ENCODE data around the gene MKRN1. TPM values are rescaled to one million over a fixed set of nuclear protein-coding genes. Genes with fewer than 3 reads are reported as not detected.
A peak's percentile ranks its signal among the peaks of the same experiment; 100 is the strongest.

MKRN1 gene
- polyA plus RNA-seq, 2 donors = 35.5 to 38.1 TPM

- Histone ChIP-seq H3K4me1 (ENCODE audit: control insufficient read depth in 2 of 2, insufficient read depth in 2 of 2, low read length in 1 of 2) (no peaks in the 10 kb centered on the region), H3K36me3 (ENCODE audit: control insufficient read depth in 2 of 2, insufficient read depth in 2 of 2, low read length in 1 of 2) (no peaks in the 10 kb centered on the region), H3K4me3 (ENCODE audit: low read depth in 1 of 2, low read length in 2 of 2) (no peak overlapping the region), H3K9me3 (ENCODE audit: control insufficient read depth in 2 of 2, insufficient read depth in 1 of 2, low read depth in 1 of 2, low read length in 1 of 2) (no peaks in the 10 kb centered on the region), H3K27ac (ENCODE audit: low read depth in 2 of 2, low read length in 1 of 2) (no peak overlapping the region), H3K27me3 (ENCODE audit: control insufficient read depth in 1 of 2, insufficient read depth in 2 of 2, low read length in 2 of 2) (no peaks in the 10 kb centered on the region)
- 70 to 87% methylated on average over 2 of the region's 2 CpGs for WGBS, 2 donors
These were observed 9.7 kb upstream of the MKRN1 start for GRCh38 chr7:140489026-140489359.

GRCh38 chr7:140485500-140486265 is 6.4 kb upstream of the MKRN1 start:
- peak overlapping the region in 1 of 2 donors; percentile 6 for H3K27ac ChIP-seq (ENCODE audit: low read depth in 2 of 2, low read length in 1 of 2)
- no peaks in the 10 kb centered on the region for H3K27me3 ChIP-seq (ENCODE audit: control insufficient read depth in 1 of 2, insufficient read depth in 2 of 2, low read length in 2 of 2)
- no peaks in the 10 kb centered on the region for H3K4me1 ChIP-seq (ENCODE audit: control insufficient read depth in 2 of 2, insufficient read depth in 2 of 2, low read length in 1 of 2)
- H3K9me3 ChIP-seq (ENCODE audit: control insufficient read depth in 2 of 2, insufficient read depth in 1 of 2, low read depth in 1 of 2, low read length in 1 of 2) = no peaks in the 10 kb centered on the region
- H3K4me3 ChIP-seq (ENCODE audit: low read depth in 1 of 2, low read length in 2 of 2) = no peak overlapping the region
- WGBS, 2 donors = 58 to 61% methylated on average over 14 of the region's 14 CpGs
- no peaks in the 10 kb centered on the region for H3K36me3 ChIP-seq (ENCODE audit: control insufficient read depth in 2 of 2, insufficient read depth in 2 of 2, low read length in 1 of 2)

GRCh38 chr7:140484951-140485499 is 5.7 kb upstream of the MKRN1 start:
- Histone ChIP-seq H3K27ac (ENCODE audit: low read depth in 2 of 2, low read length in 1 of 2) (no peak overlapping the region), H3K9me3 (ENCODE audit: control insufficient read depth in 2 of 2, insufficient read depth in 1 of 2, low read depth in 1 of 2, low read length in 1 of 2) (no peaks in the 10 kb centered on the region), H3K4me1 (ENCODE audit: control insufficient read depth in 2 of 2, insufficient read depth in 2 of 2, low read length in 1 of 2) (no peaks in the 10 kb centered on the region), H3K27me3 (ENCODE audit: control insufficient read depth in 1 of 2, insufficient read depth in 2 of 2, low read length in 2 of 2) (no peaks in the 10 kb centered on the region), H3K4me3 (ENCODE audit: low read depth in 1 of 2, low read length in 2 of 2) (no peak overlapping the region), H3K36me3 (ENCODE audit: control insufficient read depth in 2 of 2, insufficient read depth in 2 of 2, low read length in 1 of 2) (no peaks in the 10 kb centered on the region)
- 60 to 72% methylated on average over 5 of the region's 5 CpGs for WGBS, 2 donors

- Histone ChIP-seq H3K27ac (ENCODE audit: low read depth in 2 of 2, low read length in 1 of 2) (no peak overlapping the region), H3K27me3 (ENCODE audit: control insufficient read depth in 1 of 2, insufficient read depth in 2 of 2, low read length in 2 of 2) (no peaks in the 10 kb centered on the region), H3K4me1 (ENCODE audit: control insufficient read depth in 2 of 2, insufficient read depth in 2 of 2, low read length in 1 of 2) (no peaks in the 10 kb centered on the region), H3K4me3 (ENCODE audit: low read depth in 1 of 2, low read length in 2 of 2) (no peak overlapping the region), H3K36me3 (ENCODE audit: control insufficient read depth in 2 of 2, insufficient read depth in 2 of 2, low read length in 1 of 2) (no peaks in the 10 kb centered on the region), H3K9me3 (ENCODE audit: control insufficient read depth in 2 of 2, insufficient read depth in 1 of 2, low read depth in 1 of 2, low read length in 1 of 2) (no peaks in the 10 kb centered on the region)
- WGBS, 2 donors = 80 to 92% methylated on average over 3 of the region's 3 CpGs
These were observed 5.2 kb upstream of the MKRN1 start for GRCh38 chr7:140484479-140484878.

- Histone ChIP-seq H3K4me1 (ENCODE audit: control insufficient read depth in 2 of 2, insufficient read depth in 2 of 2, low read length in 1 of 2) (peaks cover 0 to 4% of the 10 kb centered on the region in 2 donors), H3K4me3 (ENCODE audit: low read depth in 1 of 2, low read length in 2 of 2) (peak overlapping the region; percentile 80 to 98), H3K27me3 (ENCODE audit: control insufficient read depth in 1 of 2, insufficient read depth in 2 of 2, low read length in 2 of 2) (no peaks in the 10 kb centered on the region), H3K36me3 (ENCODE audit: control insufficient read depth in 2 of 2, insufficient read depth in 2 of 2, low read length in 1 of 2) (no peaks in the 10 kb centered on the region), H3K27ac (ENCODE audit: low read depth in 2 of 2, low read length in 1 of 2) (peak overlapping the region; percentile 85 to 97), H3K9me3 (ENCODE audit: control insufficient read depth in 2 of 2, insufficient read depth in 1 of 2, low read depth in 1 of 2, low read length in 1 of 2) (no peaks in the 10 kb centered on the region)
- WGBS, 2 donors = 2 to 3% methylated on average over 2 of the region's 2 CpGs
These were observed 407 bp upstream of the MKRN1 start for GRCh38 chr7:140479739-140480084.

GRCh38 chr7:140478246-140479061 is 851 bp downstream of the MKRN1 start:
- peak overlapping the region; percentile 85 to 97 for H3K27ac ChIP-seq (ENCODE audit: low read depth in 2 of 2, low read length in 1 of 2)
- H3K36me3 ChIP-seq (ENCODE audit: control insufficient read depth in 2 of 2, insufficient read depth in 2 of 2, low read length in 1 of 2) = no peaks in the 10 kb centered on the region
- 1% methylated on average over 55 to 69 of the region's 69 CpGs for WGBS, 2 donors
- H3K27me3 ChIP-seq (ENCODE audit: control insufficient read depth in 1 of 2, insufficient read depth in 2 of 2, low read length in 2 of 2) = no peaks in the 10 kb centered on the region
- H3K4me3 ChIP-seq (ENCODE audit: low read depth in 1 of 2, low read length in 2 of 2) = peak overlapping the region; percentile 80 to 98
- peaks cover 0 to 4% of the 10 kb centered on the region in 2 donors for H3K4me1 ChIP-seq (ENCODE audit: control insufficient read depth in 2 of 2, insufficient read depth in 2 of 2, low read length in 1 of 2)
- H3K9me3 ChIP-seq (ENCODE audit: control insufficient read depth in 2 of 2, insufficient read depth in 1 of 2, low read depth in 1 of 2, low read length in 1 of 2) = no peaks in the 10 kb centered on the region

GRCh38 chr7:140476698-140477261 is 2.5 kb downstream of the MKRN1 start:
- no peaks in the 10 kb centered on the region for H3K36me3 ChIP-seq (ENCODE audit: control insufficient read depth in 2 of 2, insufficient read depth in 2 of 2, low read length in 1 of 2)
- H3K27me3 ChIP-seq (ENCODE audit: control insufficient read depth in 1 of 2, insufficient read depth in 2 of 2, low read length in 2 of 2) = no peaks in the 10 kb centered on the region
- WGBS, 2 donors = 67 to 74% methylated on average over 11 of the region's 11 CpGs
- H3K27ac ChIP-seq (ENCODE audit: low read depth in 2 of 2, low read length in 1 of 2) = no peak overlapping the region
- H3K4me1 ChIP-seq (ENCODE audit: control insufficient read depth in 2 of 2, insufficient read depth in 2 of 2, low read length in 1 of 2) = peaks cover 0 to 4% of the 10 kb centered on the region in 2 donors
- H3K9me3 ChIP-seq (ENCODE audit: control insufficient read depth in 2 of 2, insufficient read depth in 1 of 2, low read depth in 1 of 2, low read length in 1 of 2) = no peaks in the 10 kb centered on the region
- no peak overlapping the region for H3K4me3 ChIP-seq (ENCODE audit: low read depth in 1 of 2, low read length in 2 of 2)

GRCh38 chr7:140475747-140476333 is 3.5 kb downstream of the MKRN1 start:
- WGBS, 2 donors = 34 to 35% methylated on average over 2 of the region's 2 CpGs
- Histone ChIP-seq H3K36me3 (ENCODE audit: control insufficient read depth in 2 of 2, insufficient read depth in 2 of 2, low read length in 1 of 2) (no peaks in the 10 kb centered on the region), H3K9me3 (ENCODE audit: control insufficient read depth in 2 of 2, insufficient read depth in 1 of 2, low read depth in 1 of 2, low read length in 1 of 2) (no peaks in the 10 kb centered on the region), H3K27ac (ENCODE audit: low read depth in 2 of 2, low read length in 1 of 2) (no peak overlapping the region), H3K4me3 (ENCODE audit: low read depth in 1 of 2, low read length in 2 of 2) (no peak overlapping the region), H3K27me3 (ENCODE audit: control insufficient read depth in 1 of 2, insufficient read depth in 2 of 2, low read length in 2 of 2) (no peaks in the 10 kb centered on the region), H3K4me1 (ENCODE audit: control insufficient read depth in 2 of 2, insufficient read depth in 2 of 2, low read length in 1 of 2) (peaks cover 0 to 4% of the 10 kb centered on the region in 2 donors)

- no peak overlapping the region for H3K27ac ChIP-seq (ENCODE audit: low read depth in 2 of 2, low read length in 1 of 2)
- no peak overlapping the region for H3K4me3 ChIP-seq (ENCODE audit: low read depth in 1 of 2, low read length in 2 of 2)
- peaks cover 0 to 14% of the 10 kb centered on the region in 2 donors for H3K36me3 ChIP-seq (ENCODE audit: control insufficient read depth in 2 of 2, insufficient read depth in 2 of 2, low read length in 1 of 2)
- H3K9me3 ChIP-seq (ENCODE audit: control insufficient read depth in 2 of 2, insufficient read depth in 1 of 2, low read depth in 1 of 2, low read length in 1 of 2) = no peaks in the 10 kb centered on the region
- no peaks in the 10 kb centered on the region for H3K27me3 ChIP-seq (ENCODE audit: control insufficient read depth in 1 of 2, insufficient read depth in 2 of 2, low read length in 2 of 2)
- WGBS, 2 donors = 95 to 98% methylated on average over 2 of the region's 2 CpGs
- no peaks in the 10 kb centered on the region for H3K4me1 ChIP-seq (ENCODE audit: control insufficient read depth in 2 of 2, insufficient read depth in 2 of 2, low read length in 1 of 2)
These were observed 16.2 kb downstream of the MKRN1 start for GRCh38 chr7:140463111-140463510.
